K562 (cell line): ENCODE results near the gene ANO6. TPM values are rescaled to one million over a fixed set of nuclear protein-coding genes. Genes with fewer than 3 reads are reported as not detected.

ENCODE experiments used
- ATAC-seq: fragments of 200-7000 bp; cut with Tn5 transposase; 3 replicates; pipeline ENCODE4 v1.9.1; 2020; ENCODE audit warnings: moderate library complexity
- BruUV-seq: library from RNA; stranded (reverse); fragments of 400-500 nt; replicated peaks from 2 replicates; lab custom pipeline; 2021; lab: Mats Ljungman, UMichigan
- CTCF ChIA-PET: fragments of 300-600 bp; formaldehyde crosslinking; extraction: SDS; loops from one replicate; lab custom pipeline; 2021; ENCODE audit warnings: low intra/inter-chr PET ratio; lab: Yijun Ruan, JAX
- POLR2A ChIA-PET: fragments of 300-600, 350-650 bp; sonication (Branson Sonifier 250); formaldehyde crosslinking; extraction: SDS; loops from one replicate; lab custom pipeline; 2021; ENCODE audit warnings: antibody characterized with exemption, inconsistent platforms; lab: Yijun Ruan, JAX
- DNase-seq, 4 experiments: peaks; one replicate each; pipeline versions ENCODE4 v3.0.0 to v3.0.0-alpha.2; 2011 to 2018; ENCODE audit warnings: low spot score in 3 of 4, mixed read lengths in 3 of 4; ENCODE audit errors: extremely low read depth in 1 of 4
- FAIRE-seq: peaks from 2 replicates; lab custom pipeline; 2011; peaks lifted over from hg19 to GRCh38; lab: Jason Lieb, UNC
- H2AFZ ChIP-seq: 2 replicates; pipeline ENCODE4 v1.6.0; 2011; ENCODE audit warnings: low read depth, low read length, control low read depth, inconsistent platforms
- H3K27ac ChIP-seq: fragments of 200-600 bp; 3 replicates; pipeline ENCODE4 v1.8.0; 2011; ENCODE audit warnings: low read depth, mild to moderate bottlenecking, control low read depth, inconsistent platforms, low read length, moderate library complexity, mixed read lengths; ENCODE audit errors: extremely low read depth
- H3K27me3 ChIP-seq, 2 experiments: fragments of 300-600 bp in 1 of 2; 2 replicates in 1 of 2; 3 replicates in 1 of 2; pipeline versions ENCODE4 v1.6.0 to v1.8.0; 2011; ENCODE audit warnings: inconsistent platforms in 2 of 2, low read length in 2 of 2, mild to moderate bottlenecking in 1 of 2, mixed read lengths in 1 of 2, moderate library complexity in 1 of 2; ENCODE audit not compliant: control insufficient read depth in 2 of 2, insufficient read depth in 2 of 2
- H3K36me3 ChIP-seq: fragments of 300-600 bp; 3 replicates; pipeline ENCODE4 v1.8.0; 2011; ENCODE audit warnings: mild to moderate bottlenecking, low read length, inconsistent platforms; ENCODE audit not compliant: control insufficient read depth, insufficient read depth
- H3K4me1 ChIP-seq, 2 experiments: fragments of 200-600 bp in 1 of 2; replicated peaks in 1 of 2; 2 replicates in 1 of 2; 3 replicates in 1 of 2; pipeline versions ENCODE4 v1.5.1 to v1.8.0; 2011; ENCODE audit warnings: inconsistent platforms in 2 of 2, low read length in 2 of 2, mild to moderate bottlenecking in 1 of 2, mixed read lengths in 1 of 2, moderate library complexity in 1 of 2; ENCODE audit not compliant: control insufficient read depth in 2 of 2, insufficient read depth in 2 of 2
- H3K4me2 ChIP-seq: 2 replicates; pipeline ENCODE4 v1.6.1; 2011; ENCODE audit warnings: low read length, control low read depth, inconsistent platforms, mixed read lengths; ENCODE audit not compliant: insufficient read depth
- H3K4me3 ChIP-seq: fragments of 200-600 bp; sonication (generic), shearing (Covaris generic); 2 replicates; pipeline ENCODE4 v1.5.1; 2016; ENCODE audit warnings: control low read depth, inconsistent platforms
- H3K79me2 ChIP-seq: fragments of 200-600 bp; 3 replicates; pipeline ENCODE4 v1.8.0; 2011; ENCODE audit warnings: low read length, inconsistent platforms; ENCODE audit not compliant: control insufficient read depth, insufficient read depth
- H3K9ac ChIP-seq, 2 experiments: 2 replicates each; pipeline versions ENCODE4 v1.6.0 to v1.6.1; 2011; ENCODE audit warnings: low read depth in 2 of 2, low read length in 2 of 2, control low read depth in 1 of 2, inconsistent platforms in 1 of 2, mild to moderate bottlenecking in 1 of 2, mixed read lengths in 1 of 2; ENCODE audit not compliant: insufficient read depth in 1 of 2
- H3K9me1 ChIP-seq: one replicate; pipeline ENCODE4 v1.6.0; 2011; ENCODE audit warnings: inconsistent platforms, mild to moderate bottlenecking, low read length, moderate library complexity; ENCODE audit not compliant: control insufficient read depth, insufficient read depth
- H3K9me3 ChIP-seq: replicated peaks from 2 replicates; pipeline ENCODE4 v1.5.1; 2011; ENCODE audit warnings: low read depth, low read length, inconsistent platforms; ENCODE audit not compliant: control insufficient read depth, insufficient read depth
- H4K20me1 ChIP-seq: replicated peaks from 2 replicates; pipeline ENCODE4 v1.6.1; 2011; ENCODE audit warnings: low read length, inconsistent platforms, mixed read lengths; ENCODE audit not compliant: control insufficient read depth, insufficient read depth
- ARID1B ChIP-seq: fragments of 450-650 bp; IDR thresholded peaks from 2 replicates; pipeline ENCODE4 v1.6.1; 2016; ENCODE audit warnings: antibody characterized with exemption, mild to moderate bottlenecking, inconsistent platforms
- CHD1 ChIP-seq: fragments of 200-600 bp; sonication (generic); IDR thresholded peaks from one replicate; pipeline ENCODE4 v1.6.1; 2012; ENCODE audit warnings: mild to moderate bottlenecking, moderate library complexity, low read length, inconsistent platforms
- DMBX1 ChIP-seq: fragments of 250-450 bp; sonication (Bioruptor Pico); IDR thresholded peaks from 2 replicates; pipeline ENCODE4 v1.8.0; 2022; ENCODE audit warnings: inconsistent platforms, mild to moderate bottlenecking, moderate library complexity, borderline replicate concordance
- EGR1 ChIP-seq: fragments of 450-650 bp; conservative IDR thresholded peaks from 2 replicates; pipeline ENCODE4 v1.6.1; 2017; ENCODE audit warnings: mild to moderate bottlenecking
- HDGF ChIP-seq: fragments of 450-650 bp; IDR thresholded peaks from 2 replicates; pipeline ENCODE4 v1.6.1; 2016
- HOXB6 ChIP-seq: fragments of 250-450 bp; sonication (Bioruptor Pico); IDR thresholded peaks from 2 replicates; pipeline ENCODE4 v1.5.1; 2022; ENCODE audit warnings: mild to moderate bottlenecking, borderline replicate concordance
- MAFK ChIP-seq: IDR thresholded peaks from 2 replicates; pipeline ENCODE4 v1.6.1; 2011; ENCODE audit warnings: low read length, improper control_type of control experiment
- MED1 ChIP-seq: sonication (generic); formaldehyde crosslinking; IDR thresholded peaks from 2 replicates; pipeline ENCODE4 v1.8.1; 2023; ENCODE audit warnings: missing genetic modification reagents, borderline replicate concordance
- NCOA4 ChIP-seq: fragments of 450-650 bp; IDR thresholded peaks from 2 replicates; pipeline ENCODE4 v1.6.1; 2018; ENCODE audit warnings: mild to moderate bottlenecking; ENCODE audit not compliant: partially characterized antibody
- NR4A1 ChIP-seq, 2 experiments: fragments of 250-450 bp in 1 of 2; fragments of 450-650 bp in 1 of 2; sonication (Bioruptor Pico) in 1 of 2; IDR thresholded peaks; 2 replicates each; pipeline versions ENCODE4 v1.4.0 to v1.6.1; 2016 to 2020; ENCODE audit warnings: mild to moderate bottlenecking in 2 of 2, missing compliant biosample characterization in 1 of 2, missing genetic modification characterization in 1 of 2, moderate library complexity in 1 of 2
- THRAP3 ChIP-seq: fragments of 450-650 bp; IDR thresholded peaks from 2 replicates; pipeline ENCODE4 v1.6.1; 2016; ENCODE audit warnings: mild to moderate bottlenecking, inconsistent platforms, borderline replicate concordance
- ZC3H8 ChIP-seq: fragments of 450-650 bp; IDR thresholded peaks from 2 replicates; pipeline ENCODE4 v1.6.1; 2017
- ZNF121 ChIP-seq: sonication (generic); formaldehyde crosslinking; conservative IDR thresholded peaks from 2 replicates; pipeline ENCODE4 v1.8.0; 2022; ENCODE audit warnings: missing genetic modification reagents
- ZNF253 ChIP-seq: fragments of 250-450 bp; sonication (Bioruptor Pico); conservative IDR thresholded peaks from 2 replicates; pipeline ENCODE4 v1.6.1; 2021; ENCODE audit warnings: mild to moderate bottlenecking
- ZNF395 ChIP-seq: fragments of 200-800 bp; sonication (Bioruptor generic); IDR thresholded peaks from 2 replicates; pipeline ENCODE4 v1.6.1; 2017; ENCODE audit warnings: missing genetic modification characterization, missing compliant biosample characterization
- WGBS: fragments of 100-300 bp; shearing (Covaris generic); methylation state at CpG from one replicate; pipeline ENCODE4 v1.1.6; 2016; ENCODE audit warnings: low coverage, mixed read lengths; ENCODE audit not compliant: insufficient coverage; ENCODE audit errors: missing lambda C conversion rate; 5-methylcytosine and 5-hydroxymethylcytosine counted together
- in situ Hi-C: fragments of 300-500 bp; cut with MboI; formaldehyde crosslinking; loops from 4 replicates; pipeline ENCODE4 v1.15.0; 2018; ENCODE audit warnings: inconsistent platforms, mixed read lengths
- intact Hi-C: fragments of 100-400 bp; cut with micrococcal nuclease; formaldehyde crosslinking; loops from 2 replicates; pipeline ENCODE4 v1.14.2; 2022
- polyA plus RNA-seq, 8 experiments: library from polyadenylated mRNA; depleted of rRNA in 4 of 8; stranded (reverse) in 5 of 8; unstranded in 3 of 8; fragments of >200 nt; fragmentation: Nextera tagmentation in 2 of 8; fragmentation: Illumina TruSeq in 1 of 8; extraction: Ambion mirVana in 2 of 8; extraction: Trizol in 1 of 8; gene quantifications; 2 replicates each; pipeline versions ENCODE4 v1.2.1 to v1.2.3, GENCODE V29; 2011 to 2014; ENCODE audit warnings: inconsistent platforms in 1 of 8, missing spikeins in 1 of 8
- total RNA-seq, 7 experiments: library from RNA; depleted of rRNA in 6 of 7; stranded (reverse); fragments of >200 nt in 6 of 7; fragmentation: Illumina TruSeq in 2 of 7; extraction: Trizol in 2 of 7; gene quantifications; 2 replicates each; pipeline versions ENCODE4 v1.2.1 to v1.2.3, GENCODE V29; 2011 to 2021; ENCODE audit warnings: low replicate concordance in 1 of 7

ANO6 gene
- total and polyA plus RNA-seq, 9 of the 15 experiments (the other 6 are each of a cell fraction or from before 2014, with no cell fraction given): 3.5 to 24.7 (median 20.3) TPM

GRCh38 chr12:45354399-45354798, 138.5 kb downstream of the ANO6 start:
- Histone ChIP-seq H3K4me1 (peaks cover 0 to 8% of the 10 kb centered on the region in 2 experiments; a peak in 2 of 5 replicates), H3K4me3 (no peak overlapping the region), H3K79me2 (no peaks in the 10 kb centered on the region), H3K27ac (no peak overlapping the region), H3K27me3 (no peaks in the 10 kb centered on the region), H3K4me2 (no peak overlapping the region), H3K9me3 (no peaks in the 10 kb centered on the region), H4K20me1 (no peaks in the 10 kb centered on the region), H2AFZ (no peak overlapping the region), H3K9me1 (no peaks in the 10 kb centered on the region), H3K36me3 (peaks cover 22% of the 10 kb centered on the region), H3K9ac (no peak overlapping the region)
- no peak for FAIRE-seq
- intact Hi-C loops: no loop called here
- in situ Hi-C loops: no loop called here
- no peak for ATAC-seq
- BruUV-seq: no TSS peak
- POLR2A ChIA-PET: interaction anchor here (1.8 kb wide), 1 partner anchor 8 kb away, joined by 9 read pairs; no protein-coding TSS in a partner anchor
- no peak for DNase-seq
- TF ChIP-seq MED1 (no peak), CHD1 (no peak)
- CTCF ChIA-PET: no interaction called here

DNA sequence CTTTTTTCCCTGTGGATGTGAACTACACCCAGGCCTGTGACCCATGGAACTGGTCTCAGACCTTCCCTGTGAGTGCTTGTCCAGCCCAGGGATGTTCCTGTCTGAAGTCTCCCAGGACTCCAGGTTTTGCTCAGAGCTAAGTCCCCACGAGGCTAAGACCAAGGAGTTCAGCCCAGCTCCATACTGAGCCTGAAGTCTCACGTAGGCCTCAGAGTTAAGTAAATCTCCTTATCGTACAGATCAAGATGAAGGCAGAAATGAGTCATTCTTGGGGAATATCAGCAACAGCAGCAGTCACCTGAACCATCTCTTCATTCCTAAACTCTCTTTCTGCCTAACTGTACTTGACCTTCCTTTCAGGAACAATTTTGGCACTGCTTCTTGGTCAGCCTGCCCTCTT, 139.8 kb downstream of the ANO6 start:
- no peak for FAIRE-seq
- no peak for TF ChIP-seq THRAP3
- peak; percentile 82 for TF ChIP-seq ARID1B
- no peak for TF ChIP-seq ZNF395 (CRISPR knock-in tag)
- TF ChIP-seq EGR1: no peak
- no peak for TF ChIP-seq ZC3H8
- no peak for TF ChIP-seq ZNF121
- no peak for TF ChIP-seq MAFK
- TF ChIP-seq HDGF: no peak
- no peak for TF ChIP-seq ZNF253 (CRISPR knock-in tag)
- no peak for TF ChIP-seq NCOA4
- no peak for TF ChIP-seq DMBX1 (CRISPR knock-in tag)
- no peak for TF ChIP-seq HOXB6
- no peak for TF ChIP-seq NR4A1 (CRISPR knock-in tag; IDR thresholded peaks at IDR 0.05)
- TF ChIP-seq NR4A1 (tag; IDR thresholded peaks at IDR 0.05): no peak

More for the DNA sequence above, 139.8 kb downstream of the ANO6 start:
- H3K4me2 ChIP-seq: peak overlapping the region; percentile 35; the same call in 1 of the 2 replicates
- H4K20me1 ChIP-seq: no peaks in the 10 kb centered on the region
- ChIA-PET CTCF (no interaction called here), POLR2A (interaction anchor here (0.6 to 1.8 kb wide), 4 partner anchors 10 to 1018 kb away, joined by 3 to 9 read pairs (median 4); no protein-coding TSS in a partner anchor)
- no peaks in the 10 kb centered on the region for H3K79me2 ChIP-seq
- BruUV-seq: no TSS peak
- no peaks in the 10 kb centered on the region for H3K27me3 ChIP-seq
- 0% methylated on average over 3 of the region's 3 CpGs for WGBS
- H3K4me1 ChIP-seq: peaks cover 0 to 8% of the 10 kb centered on the region in 2 experiments; a peak in 2 of 5 replicates
- intact Hi-C loops: no loop called here
- H3K27ac ChIP-seq: peak overlapping the region; percentile 19; the same call in 1 of the 3 replicates
- ATAC-seq (peak; percentile 75), DNase-seq (peak; percentile 10 to 45 (median 22))
- H3K9ac ChIP-seq: peak overlapping the region in 1 of 2 experiments; percentile 26; a peak in 1 of 4 replicates
- H2AFZ ChIP-seq: no peak overlapping the region
- no peaks in the 10 kb centered on the region for H3K9me1 ChIP-seq
- H3K36me3 ChIP-seq: peaks cover 19% of the 10 kb centered on the region
- H3K9me3 ChIP-seq: no peaks in the 10 kb centered on the region
- no peak overlapping the region for H3K4me3 ChIP-seq
- in situ Hi-C loops: no loop called here
